Heart left ventricle (tissue), 16 donors: ENCODE data around the gene S100A9. TPM values are rescaled to one million over a fixed set of nuclear protein-coding genes. Genes with fewer than 3 reads are reported as not detected.

Experiments
- ATAC-seq, 4 donors: fragments of 200-7000 bp; cut with Tn5 transposase; one replicate each; pipeline ENCODE4 v1.9.1; 2020 to 2022; ENCODE audit warnings: moderate library complexity in 4 of 4, mild to moderate bottlenecking in 3 of 4, moderate number of reproducible peaks in 1 of 4
- DNase-seq, 5 donors: peaks; one replicate each; pipeline ENCODE4 v3.0.0-alpha.2; 2020
- H3K27ac ChIP-seq, 12 donors: fragments of 200-600 bp; sonication (generic) in 4 of 12; one replicate each; pipeline versions ENCODE4 v1.5.0 to v1.8.0; 2016 to 2022; ENCODE audit warnings: mild to moderate bottlenecking in 2 of 12
- H3K27me3 ChIP-seq, 9 donors: fragments of 200-600 bp; sonication (generic) in 2 of 9; one replicate each; pipeline versions ENCODE4 v1.5.1 to v1.8.0; 2016 to 2022; ENCODE audit warnings: mild to moderate bottlenecking in 3 of 9
- H3K36me3 ChIP-seq, 9 donors: fragments of 200-600 bp; sonication (generic) in 2 of 9; one replicate each; pipeline versions ENCODE4 v1.5.0 to v1.8.0; 2018 to 2022; ENCODE audit warnings: mild to moderate bottlenecking in 2 of 9
- H3K4me1 ChIP-seq, 12 donors: fragments of 200-600 bp; sonication (generic) in 4 of 12; one replicate each; pipeline versions ENCODE4 v1.5.0 to v1.8.0; 2016 to 2022; ENCODE audit warnings: mild to moderate bottlenecking in 3 of 12
- H3K4me3 ChIP-seq, 12 donors: fragments of 200-600 bp; sonication (generic) in 4 of 12; one replicate each; pipeline versions ENCODE4 v1.5.0 to v1.8.0; 2017 to 2022; ENCODE audit warnings: mild to moderate bottlenecking in 9 of 12, moderate library complexity in 4 of 12
- H3K9me3 ChIP-seq, 12 donors: fragments of 200-600 bp; sonication (generic) in 4 of 12; one replicate each; pipeline versions ENCODE4 v1.5.0 to v1.8.0; 2016 to 2022; ENCODE audit warnings: mild to moderate bottlenecking in 1 of 12
- CTCF ChIP-seq, 12 donors: fragments of 200-600 bp; sonication (generic) in 4 of 12; IDR thresholded peaks; one replicate each; pipeline versions ENCODE4 v1.5.0 to v1.8.0; 2018 to 2022; ENCODE audit warnings: antibody characterized with exemption in 12 of 12, mild to moderate bottlenecking in 5 of 12
- POLR2A ChIP-seq, 2 donors: fragments of 450-650 bp; IDR thresholded peaks; one replicate each; pipeline ENCODE4 v1.6.1; 2017; ENCODE audit warnings: antibody characterized with exemption in 2 of 2, mild to moderate bottlenecking in 2 of 2, moderate library complexity in 2 of 2
- WGBS, 4 donors: extraction: QIAGEN DNeasy Blood & Tissue Kit in 2 of 4; methylation state at CpG; one replicate each; pipeline versions ENCODE4 v1.1.5 to v1.1.7; 2013 to 2018; 5-methylcytosine and 5-hydroxymethylcytosine counted together
- intact Hi-C, 10 donors: fragments of 100-400 bp; cut with DNase I; formaldehyde crosslinking; loops; one replicate each; pipeline versions ENCODE4 v1.11.1 to v1.14.2; 2022
- polyA plus RNA-seq, 2 donors: library from polyadenylated mRNA; stranded (reverse); fragments of 200-250 nt; gene quantifications; one replicate each; pipeline ENCODE4 v1.2.3, GENCODE V29; 2013
- total RNA-seq, 9 donors: library from RNA; depleted of rRNA in 2 of 9; stranded (reverse); fragments of >200 nt in 2 of 9; fragmentation: NEBNext Ultra II Directional in 3 of 9; extraction: Animal tissue kit (Norgen Biotek cat#: 25700) in 3 of 9; gene quantifications; one replicate each; pipeline versions ENCODE4 v1.1.0 to v1.2.4, GENCODE V29; 2016 to 2023
- donor health status: ischemic (EF 13 %, LVEDD 7.1; RV severe dilation, severe dysfunction).
- donor health status: healthy with polysubstance abuse.
- donor health status: DM: no; HTN: yes; CAD: no.
- donor health status: DM: no; HTN: no; CAD: no.
- donor health status: ischemic (EF 25% LVEDD 6.9; RV normal size, moderate dysfunction).
- donor health status: ischemic (EF 25% LVEDD 5.7; RV mildly dilated, moderate dysfunction).
- donor health status: healthy.
- donor health status: DM: yes; HTN: yes; CAD: no.
- donor health status: ischemic (EF 35%, LVEDD 5.7; RV mildly dilated, moderate dysfunction).
- donor health status: nonischemic (EF 11% LVEDD 7.7; RV severe dilation, severe dysfunction).
- donor health status: DM: yes; HTN: yes; CAD: no.
- donor health status: PGD.
- donor health status: ischemic (EF 29% LVEDD 5.4; RV normal size, mild dysfunction).
- donor health status: nonischemic (EF 23%, LVEDD 6.1; RV moderate dilation, normal function).

Gene S100A9
- total and polyA plus RNA-seq, 11 donors, result 5.7 to 350 (median 76.2) TPM

- intact Hi-C loops, result loop anchor here in 3 of 10 donors (1.0 to 10.0 kb wide), 3 partner anchors 49 to 219 kb away; no protein-coding TSS in a partner anchor
- Histone ChIP-seq H3K36me3 (no peaks in the 10 kb centered on the region), H3K9me3 (no peaks in the 10 kb centered on the region), H3K27ac (no peak overlapping the region), H3K27me3 (peaks cover 0 to 16% (median 3%) of the 10 kb centered on the region in 9 donors), H3K4me1 (peaks cover 0 to 27% (median 0%) of the 10 kb centered on the region in 12 donors), H3K4me3 (no peak overlapping the region)
- 44 to 53% (median 47%) methylated on average over 10 of the region's 10 CpGs for WGBS, 4 donors
- TF ChIP-seq POLR2A (IDR thresholded peaks at IDR 0.05) (no peak), CTCF (IDR thresholded peaks at IDR 0.05) (peak in 9 of 12 donors; percentile 10 to 46 (median 32))
- DNase-seq, result peak in 4 of 5 donors; percentile 58 to 86 (median 70)
- peak; percentile 39 to 78 (median 67) for ATAC-seq
Observed at GRCh38 chr1:153355445-153356071, 2.1 kb upstream of the S100A9 start.

GRCh38 chr1:153356392-153357075 is 1.1 kb upstream of the S100A9 start:
- H3K27ac ChIP-seq, result peak overlapping the region in 1 of 12 donors; percentile 92
- intact Hi-C loops, result loop anchor here in 2 of 10 donors (10.0 kb wide), 2 partner anchors 48 to 218 kb away; no protein-coding TSS in a partner anchor

GRCh38 chr1:153357076-153357852 is 390 bp upstream of the S100A9 start:
- DNase-seq (peak; percentile 27 to 84 (median 67)), ATAC-seq (peak; percentile 27 to 70 (median 42))
- no peaks in the 10 kb centered on the region for H3K36me3 ChIP-seq
- H3K27ac ChIP-seq, result peak overlapping the region in 2 of 12 donors; percentile 37 to 92
- WGBS, 4 donors, result 55 to 67% (median 65%) methylated on average over 9 to 10 of the region's 10 CpGs
- peak overlapping the region in 1 of 12 donors; percentile 58 for H3K4me3 ChIP-seq
- H3K4me1 ChIP-seq, result peaks cover 0 to 35% (median 0%) of the 10 kb centered on the region in 12 donors
- intact Hi-C loops, result loop anchor here in 2 of 10 donors (10.0 kb wide), 2 partner anchors 48 to 218 kb away; no protein-coding TSS in a partner anchor
- TF ChIP-seq POLR2A (IDR thresholded peaks at IDR 0.05), result peak in 1 of 2 donors; percentile 15
- no peak for TF ChIP-seq CTCF (IDR thresholded peaks at IDR 0.05)
- H3K9me3 ChIP-seq, result no peaks in the 10 kb centered on the region
- no peaks in the 10 kb centered on the region for H3K27me3 ChIP-seq

More at GRCh38 chr1:153356392-153357075, 1.1 kb upstream of the S100A9 start:
- 82 to 86% (median 85%) methylated on average over 8 of the region's 8 CpGs for WGBS, 4 donors
- DNase-seq, result no peak
- Histone ChIP-seq H3K4me3 (no peak overlapping the region), H3K4me1 (peaks cover 0 to 35% (median 0%) of the 10 kb centered on the region in 12 donors), H3K27me3 (peaks cover 0 to 6% (median 1%) of the 10 kb centered on the region in 9 donors), H3K9me3 (no peaks in the 10 kb centered on the region), H3K36me3 (no peaks in the 10 kb centered on the region)
- no peak for TF ChIP-seq POLR2A (IDR thresholded peaks at IDR 0.05)
- no peak for TF ChIP-seq CTCF (IDR thresholded peaks at IDR 0.05)
- no peak for ATAC-seq
